Heart left ventricle (tissue), 13 donors: ENCODE results near the gene NHLH1.

Experiments
- POLR2A ChIP-seq, 2 donors: fragments of 450-650 bp; IDR thresholded peaks; one replicate each; pipeline ENCODE4 v1.6.1; 2017; ENCODE audit warnings: antibody characterized with exemption in 2 of 2, mild to moderate bottlenecking in 2 of 2, moderate library complexity in 2 of 2
- TF ChIP-seq, protein P1 (sequence below), 12 donors: fragments of 200-600 bp; sonication (generic) in 4 of 12; IDR thresholded peaks; one replicate each; pipeline versions ENCODE4 v1.5.0 to v1.8.0; 2018 to 2022; ENCODE audit warnings: antibody characterized with exemption in 12 of 12, mild to moderate bottlenecking in 5 of 12
- donor health status: ischemic (EF 13 %, LVEDD 7.1; RV severe dilation, severe dysfunction).
- donor health status: DM: no; HTN: yes; CAD: no.
- donor health status: DM: no; HTN: no; CAD: no.
- donor health status: ischemic (EF 25% LVEDD 6.9; RV normal size, moderate dysfunction).
- donor health status: ischemic (EF 25% LVEDD 5.7; RV mildly dilated, moderate dysfunction).
- donor health status: ischemic (EF 35%, LVEDD 5.7; RV mildly dilated, moderate dysfunction).
- donor health status: nonischemic (EF 11% LVEDD 7.7; RV severe dilation, severe dysfunction).
- donor health status: DM: yes; HTN: yes; CAD: no.
- donor health status: PGD.
- donor health status: ischemic (EF 29% LVEDD 5.4; RV normal size, mild dysfunction).
- donor health status: nonischemic (EF 23%, LVEDD 6.1; RV moderate dilation, normal function).

DNA sequence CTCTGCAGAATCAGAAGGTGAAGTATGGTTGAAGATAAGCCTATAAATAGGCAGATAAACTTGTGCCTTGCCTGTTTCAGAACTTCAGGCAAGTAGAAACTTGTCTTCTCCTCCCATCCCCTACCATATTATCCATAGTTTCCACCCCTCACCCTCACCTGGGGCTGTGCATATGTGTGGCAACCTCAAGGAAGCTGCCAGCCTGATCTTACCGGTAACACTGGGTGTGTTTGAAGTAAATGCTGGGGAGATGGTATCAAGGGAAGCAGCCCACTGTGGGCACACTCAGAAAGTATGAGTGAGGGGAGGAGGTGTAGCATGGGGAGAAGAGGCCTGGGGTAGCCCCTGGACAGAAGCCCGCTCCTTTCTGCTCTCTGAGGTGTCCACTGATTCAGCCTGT lies 48.0 kb downstream of the NHLH1 start:
- TF ChIP-seq POLR2A (IDR thresholded peaks at IDR 0.05), result no peak
- TF ChIP-seq, protein P1, sequence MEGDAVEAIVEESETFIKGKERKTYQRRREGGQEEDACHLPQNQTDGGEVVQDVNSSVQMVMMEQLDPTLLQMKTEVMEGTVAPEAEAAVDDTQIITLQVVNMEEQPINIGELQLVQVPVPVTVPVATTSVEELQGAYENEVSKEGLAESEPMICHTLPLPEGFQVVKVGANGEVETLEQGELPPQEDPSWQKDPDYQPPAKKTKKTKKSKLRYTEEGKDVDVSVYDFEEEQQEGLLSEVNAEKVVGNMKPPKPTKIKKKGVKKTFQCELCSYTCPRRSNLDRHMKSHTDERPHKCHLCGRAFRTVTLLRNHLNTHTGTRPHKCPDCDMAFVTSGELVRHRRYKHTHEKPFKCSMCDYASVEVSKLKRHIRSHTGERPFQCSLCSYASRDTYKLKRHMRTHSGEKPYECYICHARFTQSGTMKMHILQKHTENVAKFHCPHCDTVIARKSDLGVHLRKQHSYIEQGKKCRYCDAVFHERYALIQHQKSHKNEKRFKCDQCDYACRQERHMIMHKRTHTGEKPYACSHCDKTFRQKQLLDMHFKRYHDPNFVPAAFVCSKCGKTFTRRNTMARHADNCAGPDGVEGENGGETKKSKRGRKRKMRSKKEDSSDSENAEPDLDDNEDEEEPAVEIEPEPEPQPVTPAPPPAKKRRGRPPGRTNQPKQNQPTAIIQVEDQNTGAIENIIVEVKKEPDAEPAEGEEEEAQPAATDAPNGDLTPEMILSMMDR (IDR thresholded peaks at IDR 0.05), result no peak
